Gastroesophageal sphincter (tissue), 4 donors: Measurements from ENCODE around the gene PCTP. TPM values are rescaled to one million over a fixed set of nuclear protein-coding genes. Genes with fewer than 3 reads are reported as not detected.

Experiments used
- ATAC-seq: fragments of 150-250 bp; one replicate; pipeline ENCODE4 v1.9.1; 2016; ENCODE audit warnings: mild to moderate bottlenecking, moderate library complexity
- H3K27ac ChIP-seq, 4 donors: fragments of 200-600 bp; sonication (generic) in 3 of 4; 1 replicate in 3 of 4; 2 replicates in 1 of 4; pipeline ENCODE4 v1.5.1; 2016 to 2019
- H3K27me3 ChIP-seq: fragments of 200-600 bp; sonication (generic); one replicate; pipeline ENCODE4 v1.5.1; 2019
- H3K36me3 ChIP-seq, 2 donors: fragments of 200-600 bp; sonication (generic); one replicate each; pipeline ENCODE4 v1.5.1; 2019; ENCODE audit warnings: control low read depth in 1 of 2
- H3K4me1 ChIP-seq, 3 donors: fragments of 200-600 bp; sonication (generic); 1 replicate in 2 of 3; 2 replicates in 1 of 3; pipeline ENCODE4 v1.5.1; 2016 to 2019; ENCODE audit warnings: control low read depth in 2 of 3
- H3K4me3 ChIP-seq, 2 donors: fragments of 200-600 bp; sonication (generic); one replicate each; pipeline ENCODE4 v1.5.1; 2019; ENCODE audit warnings: mild to moderate bottlenecking in 1 of 2, moderate library complexity in 1 of 2
- H3K9me3 ChIP-seq, 3 donors: fragments of 200-600 bp; sonication (generic); one replicate each; pipeline ENCODE4 v1.5.1; 2017 to 2019; ENCODE audit warnings: control low read depth in 2 of 3
- EP300 ChIP-seq: sonication (generic); formaldehyde crosslinking; IDR thresholded peaks from one replicate; pipeline ENCODE4 v1.6.1; 2017; ENCODE audit warnings: antibody characterized with exemption, mild to moderate bottlenecking
- POLR2A ChIP-seq, 2 donors: fragments of 450-650 bp; IDR thresholded peaks; one replicate each; pipeline ENCODE4 v1.6.1; 2017; ENCODE audit warnings: antibody characterized with exemption in 2 of 2, mild to moderate bottlenecking in 2 of 2, moderate library complexity in 1 of 2
- POLR2AphosphoS5 ChIP-seq: sonication (generic); formaldehyde crosslinking; IDR thresholded peaks from one replicate; pipeline ENCODE4 v1.6.1; 2017; ENCODE audit warnings: antibody characterized with exemption
- WGBS, 2 donors: methylation state at CpG; one replicate each; pipeline ENCODE4 v1.1.5; 2018; ENCODE audit warnings: low coverage in 1 of 2; 5-methylcytosine and 5-hydroxymethylcytosine counted together
- total RNA-seq, 4 donors: library from RNA; depleted of rRNA; stranded (reverse); fragments of >200 nt; gene quantifications; one replicate each; pipeline ENCODE4 v1.1.0, GENCODE V29; 2016
- TF ChIP-seq, protein P1 (sequence below), 4 experiments: fragments of 200-600 bp in 2 of 4; fragments of 450-650 bp in 2 of 4; sonication (generic) in 1 of 4; IDR thresholded peaks; one replicate each; pipeline ENCODE4 v1.5.1; 2017 to 2019; ENCODE audit warnings: antibody characterized with exemption in 4 of 4, mild to moderate bottlenecking in 2 of 4, moderate library complexity in 2 of 4

Gene PCTP
- total RNA-seq, 4 donors from 2014 or later, result 11.3 to 27.3 (median 18.8) TPM

DNA sequence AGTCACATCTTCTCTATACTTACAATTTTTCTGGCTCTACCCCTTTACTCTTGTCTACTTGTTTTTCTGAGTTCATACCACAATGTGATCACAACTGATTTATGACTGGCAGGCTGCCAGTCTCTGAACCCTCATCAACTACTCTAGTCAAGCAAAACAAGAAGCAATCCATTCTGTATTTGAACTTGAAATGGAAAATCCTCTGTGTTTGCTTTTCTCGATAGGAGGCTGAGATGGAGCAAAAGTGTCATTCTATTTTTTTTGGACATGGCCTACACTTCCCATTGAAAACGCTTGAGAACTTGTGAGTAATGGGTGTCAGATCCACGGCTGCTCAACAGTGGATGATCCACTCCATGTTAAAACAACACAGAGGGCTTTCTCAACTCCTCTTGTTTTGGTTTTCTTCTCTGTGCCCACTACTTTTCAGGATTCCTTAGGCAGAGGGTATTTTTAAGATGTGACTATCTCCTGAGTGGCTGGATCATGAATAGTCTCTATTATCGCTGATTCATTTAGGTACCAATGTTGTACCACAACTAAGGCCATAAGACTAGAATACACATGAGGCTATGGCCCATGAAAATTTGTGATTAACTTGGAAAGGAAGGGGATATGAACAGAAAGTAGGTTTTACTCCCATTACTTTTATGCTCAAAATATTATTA lies 39.9 kb upstream of the PCTP start:
- H3K4me1 ChIP-seq, result peaks cover 0 to 33% (median 3%) of the 10 kb centered on the region in 3 donors
- H3K36me3 ChIP-seq, result no peaks in the 10 kb centered on the region
- H3K27ac ChIP-seq, result no peak overlapping the region
- no peaks in the 10 kb centered on the region for H3K27me3 ChIP-seq
- no peaks in the 10 kb centered on the region for H3K9me3 ChIP-seq
- WGBS, 2 donors, result 56 to 63% methylated on average over 4 of the region's 4 CpGs
- H3K4me3 ChIP-seq, result no peak overlapping the region
- no peak for ATAC-seq
- no peak for TF ChIP-seq POLR2A (IDR thresholded peaks at IDR 0.05)
- TF ChIP-seq, protein P1, sequence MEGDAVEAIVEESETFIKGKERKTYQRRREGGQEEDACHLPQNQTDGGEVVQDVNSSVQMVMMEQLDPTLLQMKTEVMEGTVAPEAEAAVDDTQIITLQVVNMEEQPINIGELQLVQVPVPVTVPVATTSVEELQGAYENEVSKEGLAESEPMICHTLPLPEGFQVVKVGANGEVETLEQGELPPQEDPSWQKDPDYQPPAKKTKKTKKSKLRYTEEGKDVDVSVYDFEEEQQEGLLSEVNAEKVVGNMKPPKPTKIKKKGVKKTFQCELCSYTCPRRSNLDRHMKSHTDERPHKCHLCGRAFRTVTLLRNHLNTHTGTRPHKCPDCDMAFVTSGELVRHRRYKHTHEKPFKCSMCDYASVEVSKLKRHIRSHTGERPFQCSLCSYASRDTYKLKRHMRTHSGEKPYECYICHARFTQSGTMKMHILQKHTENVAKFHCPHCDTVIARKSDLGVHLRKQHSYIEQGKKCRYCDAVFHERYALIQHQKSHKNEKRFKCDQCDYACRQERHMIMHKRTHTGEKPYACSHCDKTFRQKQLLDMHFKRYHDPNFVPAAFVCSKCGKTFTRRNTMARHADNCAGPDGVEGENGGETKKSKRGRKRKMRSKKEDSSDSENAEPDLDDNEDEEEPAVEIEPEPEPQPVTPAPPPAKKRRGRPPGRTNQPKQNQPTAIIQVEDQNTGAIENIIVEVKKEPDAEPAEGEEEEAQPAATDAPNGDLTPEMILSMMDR (IDR thresholded peaks at IDR 0.05), result no peak
- no peak for TF ChIP-seq POLR2AphosphoS5
- no peak for TF ChIP-seq EP300

GRCh38 chr17:55717432-55717831 lies 33.4 kb upstream of the PCTP start:
- WGBS, 2 donors, result 86 to 93% methylated on average over 3 to 4 of the region's 4 CpGs
- ATAC-seq, result no peak
- H3K36me3 ChIP-seq, result peaks cover 0 to 5% of the 10 kb centered on the region in 2 donors
- no peak overlapping the region for H3K27ac ChIP-seq
- H3K4me1 ChIP-seq, result peaks cover 0 to 22% (median 0%) of the 10 kb centered on the region in 3 donors
- no peaks in the 10 kb centered on the region for H3K9me3 ChIP-seq
- H3K27me3 ChIP-seq, result no peaks in the 10 kb centered on the region
- no peak overlapping the region for H3K4me3 ChIP-seq
- TF ChIP-seq POLR2A (IDR thresholded peaks at IDR 0.05) (no peak), POLR2AphosphoS5 (no peak), EP300 (no peak)
- TF ChIP-seq, protein P1 (IDR thresholded peaks at IDR 0.05), result no peak

GRCh38 chr17:55717898-55718735 lies 32.7 kb upstream of the PCTP start:
- TF ChIP-seq EP300, result no peak
- TF ChIP-seq, protein P1 (IDR thresholded peaks at IDR 0.05), result peak; percentile 71 to 78 (median 74)
- no peak overlapping the region for H3K4me3 ChIP-seq
- H3K27ac ChIP-seq, result no peak overlapping the region
- ATAC-seq, result peak; percentile 41
- H3K9me3 ChIP-seq, result no peaks in the 10 kb centered on the region
- H3K27me3 ChIP-seq, result no peaks in the 10 kb centered on the region
- 51 to 52% methylated on average over 10 to 11 of the region's 11 CpGs for WGBS, 2 donors
- peaks cover 0 to 29% (median 0%) of the 10 kb centered on the region in 3 donors for H3K4me1 ChIP-seq
- H3K36me3 ChIP-seq, result peaks cover 0 to 5% of the 10 kb centered on the region in 2 donors

GRCh38 chr17:55720919-55721836 lies 29.7 kb upstream of the PCTP start:
- TF ChIP-seq POLR2A (IDR thresholded peaks at IDR 0.05) (no peak), POLR2AphosphoS5 (no peak), EP300 (no peak)
- TF ChIP-seq, protein P1 (IDR thresholded peaks at IDR 0.05), result no peak
- no peaks in the 10 kb centered on the region for H3K27me3 ChIP-seq
- no peaks in the 10 kb centered on the region for H3K9me3 ChIP-seq
- peaks cover 0 to 5% of the 10 kb centered on the region in 2 donors for H3K36me3 ChIP-seq
- 82 to 83% methylated on average over 3 to 6 of the region's 6 CpGs for WGBS, 2 donors
- peaks cover 3 to 57% (median 4%) of the 10 kb centered on the region in 3 donors for H3K4me1 ChIP-seq
- H3K27ac ChIP-seq, result no peak overlapping the region
- peak overlapping the region; percentile 47 to 49 for H3K4me3 ChIP-seq
- ATAC-seq, result no peak
